HG02943 (cell line): ENCODE results near the gene GTPBP1.

ENCODE experiments used
- ATAC-seq: cut with Tn5 transposase; IDR thresholded peaks from one replicate; pipeline ENCODE4 v1.9.1; 2021; ENCODE audit warnings: mild to moderate bottlenecking, low read depth, moderate library complexity; ENCODE audit not compliant: unreplicated experiment

Gene GTPBP1

GRCh38 chr22:38782402-38783094, 76.8 kb downstream of the GTPBP1 start:
- no peak for ATAC-seq
